Suppressor macrophage treated with lipopolysaccharide for 1 hour (primary cell): ENCODE results near the gene TRPV5.
"Not testable (repeated sequence)": the region's sequence is repeated elsewhere in the genome, so short reads cannot be mapped to it uniquely, and the experiment has no call there.

ENCODE experiments used
- DNase-seq, 3 donors: peaks; one replicate each; pipeline ENCODE4 v3.0.0-alpha.2; 2020 to 2022

TRPV5 gene

DNA sequence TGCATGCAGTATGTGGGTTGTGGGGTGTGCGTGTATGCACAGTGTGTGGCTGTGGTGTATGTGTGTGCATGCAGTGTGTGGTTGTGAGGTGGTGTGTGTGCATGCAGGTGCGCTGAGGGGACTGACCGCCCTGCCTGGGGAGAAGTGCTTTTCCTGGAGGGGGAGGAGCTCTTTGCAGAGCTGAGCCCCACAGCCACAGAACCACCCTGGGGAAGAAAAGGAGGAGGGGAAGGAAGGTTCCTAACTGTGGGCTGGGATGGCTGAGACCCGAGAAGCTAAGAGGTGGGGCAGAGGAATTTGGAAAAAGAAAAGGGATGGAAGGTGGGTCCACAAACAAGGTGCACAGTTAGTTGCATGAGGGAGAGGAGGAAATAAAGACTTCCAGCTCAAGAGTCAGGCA is at the start of gene TRPV5:
Gene TRPV5 (minus strand): TSS at position 123 of the 400 bp plus-strand sequence. CDS start 287 bp downstream, outside the sequence.
- no peak for DNase-seq

DNA sequence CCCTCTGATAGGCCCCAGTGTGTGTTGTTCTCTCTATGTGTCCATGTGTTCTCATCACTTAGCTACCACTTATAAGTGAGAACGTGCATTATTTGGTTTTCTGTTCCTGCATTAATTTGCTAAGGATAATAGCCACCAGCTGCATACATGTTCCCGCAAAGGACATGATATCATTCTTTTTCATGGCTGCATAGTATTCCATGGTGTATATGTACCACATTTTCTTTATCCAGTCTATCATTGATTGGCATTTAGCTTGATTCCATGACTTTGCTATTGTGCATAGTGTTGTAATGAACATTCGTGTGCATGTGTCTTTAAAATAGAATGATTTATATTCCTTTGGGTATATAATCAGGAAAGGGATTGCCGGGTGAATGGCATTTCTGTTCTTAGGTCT is 44.9 kb upstream of the TRPV5 start:
- DNase-seq, result not testable (repeated sequence)

DNA sequence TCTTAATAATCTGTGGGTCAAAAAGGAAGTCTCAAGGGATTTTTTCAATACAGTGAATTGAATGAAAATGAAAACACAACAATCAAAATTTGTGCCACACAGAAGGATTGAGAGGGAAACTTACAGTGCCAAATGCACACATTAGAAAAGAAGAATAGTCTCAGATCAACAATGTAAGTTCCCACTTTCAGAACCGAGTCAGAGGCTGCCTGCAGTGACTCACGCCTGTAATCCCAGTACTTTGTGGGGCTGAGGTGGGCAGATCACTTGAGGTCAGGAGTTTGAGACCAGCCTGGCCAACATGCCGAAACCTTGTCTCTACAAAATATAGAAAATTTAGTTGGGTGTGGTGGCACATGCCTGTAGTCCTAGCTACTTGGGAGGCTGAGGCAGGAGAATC is 41.1 kb upstream of the TRPV5 start:
- peak; percentile 42 to 53 (median 49) for DNase-seq

DNA sequence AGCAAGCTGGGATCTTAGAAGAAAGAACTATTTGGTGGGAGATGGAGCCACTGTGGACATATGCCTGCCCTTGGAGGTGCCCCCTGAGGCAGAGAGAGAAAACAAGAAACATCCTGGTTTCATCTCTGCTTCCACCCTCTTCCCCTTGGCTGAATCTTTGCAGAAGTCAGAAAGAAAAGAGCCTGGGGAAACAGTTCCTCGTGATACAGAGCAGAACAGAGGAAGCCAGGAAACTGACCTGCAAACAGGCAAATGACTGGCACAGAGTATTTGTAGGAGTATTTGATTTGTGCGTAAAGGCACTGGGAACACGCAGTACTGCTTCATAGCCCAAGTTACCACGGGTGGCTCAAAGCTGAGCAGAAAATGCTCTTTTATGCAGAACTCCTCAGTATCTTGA is 35.6 kb upstream of the TRPV5 start:
- peak; percentile 38 to 45 (median 42) for DNase-seq

DNA sequence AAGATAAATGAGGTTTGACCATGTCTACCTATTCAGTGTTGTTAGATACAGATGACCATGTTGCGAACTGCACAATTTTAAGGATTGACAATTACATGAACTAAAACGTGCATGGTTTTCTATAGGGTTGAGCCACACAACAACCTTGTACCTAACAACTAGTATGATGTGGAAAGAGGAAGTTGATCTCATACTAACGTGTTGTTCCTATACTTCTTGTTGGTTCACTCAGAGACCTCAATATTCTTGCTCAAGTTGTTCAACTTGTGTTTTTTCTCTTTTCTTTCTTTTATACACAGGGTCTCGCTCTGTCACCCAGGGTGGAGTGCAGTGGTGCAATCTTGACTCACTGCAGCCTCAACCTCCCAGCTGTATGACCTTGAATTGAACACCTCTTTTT is 34.7 kb upstream of the TRPV5 start:
- DNase-seq, result peak in 1 of 3 donors; percentile 29

DNA sequence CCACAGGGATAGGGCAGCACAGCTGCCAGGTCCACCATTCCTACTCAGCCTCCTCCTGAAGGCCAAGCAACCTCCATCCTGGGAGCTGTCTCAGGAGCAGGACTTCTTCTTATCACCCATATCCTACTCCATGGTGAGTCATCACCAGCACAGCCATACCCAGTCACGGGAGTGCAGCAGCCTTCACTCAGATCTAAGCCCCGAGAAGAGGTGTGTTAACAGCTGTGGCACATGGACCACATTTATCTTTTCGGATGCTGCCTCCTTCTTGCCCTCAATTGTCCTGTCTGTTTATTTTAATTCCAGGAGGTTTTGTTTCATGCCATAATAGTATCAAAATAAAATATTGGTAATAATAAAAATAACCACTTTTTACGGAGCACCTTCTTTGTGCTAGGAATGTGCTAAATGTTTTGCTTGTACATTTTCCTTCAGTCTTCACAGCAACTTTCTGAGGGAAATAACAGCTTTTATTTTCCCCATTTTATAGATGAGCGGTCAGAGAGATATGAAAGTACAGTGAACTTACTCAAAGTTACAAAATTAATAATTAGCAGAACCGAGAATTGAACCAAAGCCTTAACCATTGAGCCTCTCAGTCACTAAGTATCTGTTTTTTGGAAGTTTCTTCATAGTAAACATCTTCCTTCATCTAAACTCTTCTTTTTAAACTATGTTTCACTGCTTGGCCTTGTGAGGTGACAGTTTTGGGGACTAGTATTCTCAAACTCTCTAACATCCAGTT is 31.1 kb upstream of the TRPV5 start:
- DNase-seq, result peak in 2 of 3 donors; percentile 16 to 22

DNA sequence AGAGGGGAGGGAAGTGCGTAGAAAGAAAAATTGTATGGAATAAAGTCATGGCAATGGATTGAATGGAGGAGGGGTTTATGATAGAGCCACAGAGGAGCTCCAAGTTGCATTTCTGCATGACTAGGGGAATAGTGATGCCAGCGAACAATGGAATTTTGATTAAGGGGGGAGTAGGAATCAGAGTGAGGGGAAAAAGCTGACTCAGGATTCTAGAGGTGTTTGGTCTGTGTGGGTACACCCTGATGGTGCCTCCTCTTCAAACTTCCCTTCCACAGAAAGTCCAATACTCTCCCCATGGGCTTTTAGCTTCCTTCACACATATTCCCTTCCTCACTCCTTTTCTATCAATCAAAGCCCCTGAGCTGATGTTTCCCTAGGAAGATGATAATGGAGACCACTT is 30.4 kb upstream of the TRPV5 start:
- DNase-seq, result no peak

DNA sequence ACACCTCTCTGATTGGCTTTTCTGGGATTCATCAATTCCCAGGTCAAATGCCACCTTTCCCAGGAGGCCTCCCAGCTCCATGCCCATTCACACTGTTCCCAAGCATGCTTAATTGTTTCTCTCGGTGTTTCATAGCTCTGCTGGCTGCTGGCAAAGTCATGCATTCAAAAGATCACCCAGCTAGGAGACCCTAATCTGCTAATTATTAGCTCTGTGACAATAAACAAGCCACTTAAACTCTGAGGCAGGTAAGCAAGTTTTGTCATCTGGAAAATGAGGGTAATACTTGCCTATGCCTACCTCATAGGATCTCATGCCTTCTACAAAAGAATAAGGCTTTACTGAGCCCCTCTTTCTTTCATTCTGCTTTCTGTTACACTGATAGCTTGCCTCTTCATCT is 29.4 kb upstream of the TRPV5 start:
- no peak for DNase-seq

DNA sequence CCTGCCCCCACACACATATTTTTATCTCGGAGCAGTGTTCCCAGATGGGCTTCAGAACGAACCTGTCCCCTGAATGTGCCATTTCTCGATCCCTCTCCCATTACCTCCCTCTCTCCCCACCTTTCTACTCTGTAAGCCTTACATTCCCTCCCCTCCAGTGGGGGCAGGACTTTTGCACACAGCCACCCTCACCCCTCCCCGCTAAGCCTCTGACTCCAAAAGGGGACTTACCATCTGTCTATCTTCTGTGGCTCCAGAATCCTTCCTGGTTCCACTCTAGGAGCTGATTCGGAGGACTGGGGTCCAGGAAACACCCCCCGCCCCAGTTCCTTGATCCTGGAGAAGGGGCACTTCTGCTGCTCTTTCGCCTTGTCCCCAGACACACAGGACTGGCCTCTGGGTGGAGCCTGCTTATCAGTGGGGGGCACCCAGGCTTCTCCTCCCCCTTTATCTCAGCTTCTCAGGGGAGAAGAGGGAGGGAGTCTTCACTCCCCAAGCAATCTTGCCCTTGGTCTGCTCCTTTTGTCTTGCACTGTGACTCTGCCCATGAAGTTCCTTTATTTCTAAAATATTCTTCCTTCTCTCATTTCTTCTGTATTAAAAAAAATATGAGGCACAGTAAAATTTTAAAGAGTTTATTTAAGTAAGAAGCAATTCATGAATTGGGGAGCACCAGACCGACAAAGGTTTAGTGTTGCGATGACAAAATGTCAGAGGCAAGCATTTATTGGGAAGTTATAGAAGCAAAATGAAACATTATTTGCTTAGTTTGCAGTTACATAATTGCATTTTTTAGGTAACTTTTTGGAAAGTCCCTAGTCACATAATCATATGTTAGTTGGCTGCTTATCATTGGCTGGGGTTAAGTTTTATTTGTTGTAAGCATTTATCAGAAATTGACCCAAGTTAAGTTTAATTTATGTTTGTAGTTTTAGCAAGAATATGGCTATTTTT is 28.7 kb upstream of the TRPV5 start, which contains the start of gene KEL:
Gene KEL (minus strand): TSS at position 391 of the 954 bp plus-strand sequence. CDS start 157 bp downstream, at position 234.
- DNase-seq, result peak; percentile 18 to 58 (median 48)

DNA sequence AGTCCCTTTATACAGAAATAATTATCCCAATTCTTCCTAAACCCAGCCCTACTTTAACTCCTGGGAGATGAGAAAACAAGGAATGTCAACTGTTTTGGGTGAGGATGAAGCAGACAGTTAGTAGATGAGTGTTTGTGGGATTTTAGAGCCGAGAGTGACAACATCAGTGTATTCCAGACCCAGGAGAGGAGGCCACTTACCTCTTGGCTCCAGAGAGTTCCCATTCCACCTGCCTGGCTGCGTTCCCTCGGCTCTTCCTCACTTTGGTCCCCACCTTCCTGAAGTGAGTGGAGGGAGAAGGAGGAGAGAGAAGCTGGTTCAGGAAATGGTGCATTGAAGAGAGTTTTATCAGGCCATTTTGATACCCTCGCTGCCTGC is 28.0 kb upstream of the TRPV5 start:
- DNase-seq, result no peak

DNA sequence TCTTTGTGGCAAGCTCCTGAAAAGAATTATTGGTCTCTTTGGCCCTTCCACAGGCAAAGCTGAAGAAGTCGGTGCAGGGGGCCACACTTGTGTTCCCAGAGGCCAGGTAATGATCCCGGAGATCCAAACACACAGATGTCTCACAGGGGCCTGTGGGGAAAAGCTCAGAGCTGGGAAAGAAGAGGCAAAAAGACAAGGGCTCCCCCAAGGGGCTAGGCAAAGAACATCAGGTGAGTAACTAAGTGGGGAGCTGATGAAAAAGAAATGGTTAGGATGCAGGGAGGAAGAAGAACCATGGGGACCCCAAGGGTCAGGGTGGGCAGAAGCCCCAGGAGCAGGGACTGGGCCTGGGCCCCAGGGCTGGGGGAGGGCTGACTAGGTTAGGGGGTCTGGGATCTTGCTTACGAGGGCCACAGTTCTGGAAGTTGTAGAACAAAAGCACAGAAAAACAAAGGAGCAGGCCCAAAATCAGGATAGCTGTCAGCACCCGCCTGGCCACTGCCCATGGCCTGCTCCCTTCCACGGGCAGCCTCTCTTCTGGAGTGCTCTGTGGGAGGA is 27.5 kb upstream of the TRPV5 start:
- DNase-seq, result peak; percentile 23 to 36 (median 36)

DNA sequence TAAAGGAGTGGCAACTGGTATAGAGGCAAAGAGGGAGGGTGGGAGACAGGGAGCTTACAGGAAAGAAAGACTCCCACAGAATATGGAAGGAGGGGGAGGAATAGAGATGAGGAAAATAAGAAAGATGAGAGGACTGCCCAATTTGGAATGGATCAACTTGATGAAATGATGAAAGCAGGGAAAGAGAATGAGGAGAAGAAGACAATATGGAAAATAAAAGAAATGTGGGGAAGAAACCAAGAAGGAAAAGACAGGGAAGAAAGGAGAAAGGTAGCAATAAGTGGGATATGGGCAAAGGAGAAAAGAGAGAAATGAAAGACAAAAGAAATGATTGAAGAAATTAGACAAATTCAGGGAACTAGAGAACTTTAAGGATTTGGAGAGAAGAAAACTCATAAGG is 25.7 kb upstream of the TRPV5 start:
- no peak for DNase-seq

DNA sequence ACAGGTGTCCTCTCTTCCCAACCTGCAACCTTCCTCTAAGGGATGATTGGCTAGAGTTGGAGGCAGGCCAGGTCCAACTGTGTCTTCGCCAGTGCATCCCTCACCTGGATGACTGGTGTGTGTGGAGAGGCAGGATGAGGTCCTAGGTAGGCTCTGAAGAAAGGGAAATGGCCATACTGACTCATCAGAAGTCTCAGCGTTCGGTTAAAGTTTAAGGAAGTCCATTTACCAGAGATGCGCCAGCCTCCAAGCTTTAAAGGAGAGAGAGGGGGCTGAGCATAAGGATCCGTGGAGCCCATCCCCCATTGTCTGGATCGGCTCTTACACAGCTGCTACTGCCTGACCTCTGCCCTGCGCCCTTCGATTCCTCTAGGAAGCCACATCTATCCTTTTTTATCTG is 24.2 kb upstream of the TRPV5 start:
- peak in 2 of 3 donors; percentile 21 to 34 for DNase-seq

DNA sequence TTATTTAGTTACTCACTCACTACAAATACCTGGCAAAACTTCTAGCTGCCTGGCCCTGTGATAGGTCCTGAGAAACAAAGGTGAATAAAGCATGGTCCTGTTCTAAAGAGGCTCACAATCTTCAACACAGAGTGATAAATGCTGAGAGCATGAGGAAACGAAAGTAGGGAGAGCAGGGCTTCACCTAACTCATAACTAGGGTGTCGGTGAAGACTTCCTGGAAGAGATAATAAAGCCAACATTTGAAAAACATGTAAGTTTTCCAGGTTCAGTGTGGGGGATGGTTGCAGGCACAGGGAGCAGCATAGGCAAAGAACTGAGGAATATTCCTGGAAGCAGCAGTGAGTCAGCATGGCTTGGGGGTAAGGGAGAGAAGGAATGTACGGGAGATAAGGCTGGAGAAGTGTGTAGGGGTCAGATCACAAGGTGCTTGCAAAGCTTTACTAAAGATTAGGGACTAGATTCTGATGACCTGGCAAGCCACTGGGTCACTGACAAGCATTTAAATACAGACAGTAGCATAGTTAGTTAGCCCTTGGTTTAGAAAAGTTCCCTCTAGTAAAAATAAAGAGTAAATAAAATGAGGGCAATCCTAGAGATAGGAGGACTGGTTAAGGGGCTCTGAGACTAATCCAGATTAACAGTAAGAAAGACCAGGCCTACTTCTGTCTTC is 23.5 kb upstream of the TRPV5 start:
- DNase-seq, result no peak

DNA sequence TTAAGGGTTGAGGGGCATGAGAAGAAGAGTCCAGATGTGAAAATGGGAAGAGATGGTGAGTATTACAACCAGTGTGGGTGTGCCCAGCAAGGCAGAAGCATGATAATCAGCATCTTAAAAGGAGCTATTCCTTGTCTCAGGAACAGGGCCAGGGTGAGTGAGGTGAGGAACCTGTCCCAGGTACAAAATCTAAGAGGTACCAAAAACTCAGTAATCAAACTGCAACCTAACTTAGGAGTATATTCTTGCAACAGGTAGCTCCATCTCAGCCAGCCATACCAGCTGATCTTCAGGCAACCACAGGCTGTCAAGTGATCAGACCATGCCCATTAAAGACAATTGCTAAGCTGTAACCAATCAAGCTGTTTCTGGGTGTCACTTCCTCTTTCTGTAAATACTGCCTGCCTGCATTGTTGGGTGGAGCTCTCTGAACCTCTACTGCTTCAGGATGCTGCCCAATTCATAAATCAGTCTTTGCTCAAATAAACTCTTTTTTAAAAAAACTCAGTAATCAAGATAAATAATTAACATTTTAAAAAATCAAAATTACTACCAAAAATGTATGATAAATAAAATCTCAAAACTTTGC is 21.2 kb upstream of the TRPV5 start:
- DNase-seq, result no peak

DNA sequence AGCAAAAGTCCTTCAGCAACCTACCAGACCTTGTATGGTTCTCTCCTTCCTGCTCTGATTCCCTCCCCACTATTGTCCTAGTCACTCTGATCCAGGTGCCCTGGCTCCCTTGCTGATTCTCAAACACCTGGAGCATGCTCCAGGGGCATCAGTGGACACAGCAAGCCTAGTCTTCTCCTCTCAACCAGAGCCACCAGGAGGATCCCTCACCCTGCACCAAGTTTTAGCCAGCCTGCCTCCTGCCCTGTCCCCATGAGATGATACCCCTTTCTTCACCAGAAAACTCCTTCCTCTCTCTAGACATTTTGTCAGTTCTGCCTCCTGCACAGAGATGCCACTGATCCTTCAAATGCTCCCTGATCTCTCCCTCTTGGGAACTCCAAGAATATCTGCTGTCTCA is 16.7 kb upstream of the TRPV5 start:
- DNase-seq, result no peak

DNA sequence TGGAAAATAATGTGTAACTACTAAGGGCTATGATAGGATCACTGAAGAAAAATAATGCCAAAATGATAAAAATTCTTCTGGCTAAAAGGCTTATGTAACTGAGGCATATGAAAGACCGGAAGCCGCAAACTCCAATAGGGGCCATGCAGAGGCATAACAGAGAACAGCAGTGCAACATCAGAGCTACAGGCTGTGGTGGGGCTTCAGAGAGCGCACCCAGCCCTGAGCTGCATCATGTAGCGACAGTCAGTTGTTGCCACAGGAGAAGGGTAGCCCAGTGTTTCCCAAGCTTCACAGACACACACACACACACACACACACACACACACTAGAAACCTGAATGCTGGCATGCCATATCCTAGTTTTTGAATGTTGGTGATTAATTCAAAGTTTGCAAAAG is 15.1 kb upstream of the TRPV5 start:
- no peak for DNase-seq

DNA sequence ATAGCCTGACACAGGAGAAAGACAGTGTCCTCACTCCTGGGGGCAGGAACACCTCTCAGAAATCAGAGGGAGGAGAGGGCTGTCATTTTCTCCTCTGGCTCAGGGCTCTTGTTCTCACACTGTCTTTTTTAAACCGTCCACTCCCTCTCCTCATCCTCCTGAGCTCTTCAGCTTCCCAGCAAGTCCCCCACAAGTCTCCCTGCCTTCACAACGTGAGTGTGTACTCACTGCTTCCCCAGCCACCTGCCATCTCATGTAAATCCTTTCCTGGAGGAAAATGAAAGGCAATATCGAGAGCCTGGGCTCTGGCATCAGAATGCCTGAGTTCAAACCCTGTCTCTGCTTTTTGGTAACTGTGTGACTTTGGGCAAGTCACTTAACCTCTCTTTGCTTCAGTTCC is 11.5 kb upstream of the TRPV5 start:
- no peak for DNase-seq

DNA sequence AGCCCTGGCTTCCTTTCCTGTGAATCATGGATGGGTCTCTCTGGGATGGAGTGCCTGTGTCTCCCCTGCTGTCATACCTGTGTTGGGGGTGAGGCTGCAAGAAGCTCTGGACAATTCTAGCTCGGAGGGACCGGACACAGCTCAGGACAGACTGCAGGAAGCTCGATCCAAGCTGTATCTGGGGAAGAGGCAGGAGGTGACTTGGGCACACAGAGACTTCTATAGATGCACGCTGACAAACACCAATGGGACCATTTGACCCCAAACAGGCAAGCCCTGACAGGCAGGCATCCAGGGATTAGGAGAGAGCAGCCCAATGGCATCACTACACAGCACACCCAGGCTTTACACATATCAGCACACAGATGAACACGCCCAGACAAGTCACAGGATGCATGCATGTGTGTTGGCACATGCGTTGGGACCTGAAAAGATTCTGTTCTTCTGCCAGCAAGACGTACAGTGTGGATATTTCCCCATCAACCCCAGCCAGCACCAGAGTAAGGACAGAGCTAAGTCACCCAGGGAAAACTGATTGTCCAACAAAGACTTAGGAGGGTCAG is 10.2 kb upstream of the TRPV5 start:
- DNase-seq, result no peak

DNA sequence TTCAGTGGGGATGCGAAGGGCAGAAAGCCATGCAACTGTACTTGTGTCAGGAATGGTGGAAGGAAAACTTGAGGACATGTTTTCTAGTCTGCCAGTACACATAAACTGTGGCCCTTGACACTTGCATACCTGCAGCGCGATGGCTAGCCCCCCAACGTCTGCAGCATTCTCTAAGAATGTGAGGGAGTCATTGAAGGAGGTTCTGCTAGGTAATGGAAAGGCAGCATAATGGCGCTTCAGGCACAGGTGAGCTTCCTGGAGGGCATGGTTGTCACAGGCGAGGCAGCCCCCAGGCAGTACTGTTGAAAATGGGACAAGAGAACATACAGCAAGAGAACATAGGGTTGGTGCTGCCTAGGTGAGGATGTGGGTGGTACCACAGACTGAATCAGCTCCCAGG is 9.2 kb upstream of the TRPV5 start:
- DNase-seq, result no peak

DNA sequence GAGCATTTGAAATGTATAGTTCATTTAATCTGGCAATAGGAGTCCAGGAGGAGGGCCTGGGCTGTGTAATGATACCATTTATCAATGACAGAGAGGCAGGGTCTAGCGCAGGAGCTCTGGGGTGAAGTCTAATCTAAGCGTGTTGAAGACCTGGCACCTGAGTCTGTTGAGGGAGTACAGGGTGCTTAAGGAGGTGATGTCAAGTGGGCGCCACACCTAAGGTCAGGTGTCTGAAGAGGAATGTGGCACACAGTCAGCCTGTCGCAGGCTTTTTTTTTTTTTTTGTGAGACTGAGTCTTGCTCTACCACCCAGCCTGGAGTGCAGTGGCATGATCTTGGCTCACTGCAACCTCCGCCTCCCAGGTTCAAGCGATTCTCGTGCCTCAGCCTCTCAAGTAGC is 8.0 kb upstream of the TRPV5 start:
- DNase-seq, result no peak

DNA sequence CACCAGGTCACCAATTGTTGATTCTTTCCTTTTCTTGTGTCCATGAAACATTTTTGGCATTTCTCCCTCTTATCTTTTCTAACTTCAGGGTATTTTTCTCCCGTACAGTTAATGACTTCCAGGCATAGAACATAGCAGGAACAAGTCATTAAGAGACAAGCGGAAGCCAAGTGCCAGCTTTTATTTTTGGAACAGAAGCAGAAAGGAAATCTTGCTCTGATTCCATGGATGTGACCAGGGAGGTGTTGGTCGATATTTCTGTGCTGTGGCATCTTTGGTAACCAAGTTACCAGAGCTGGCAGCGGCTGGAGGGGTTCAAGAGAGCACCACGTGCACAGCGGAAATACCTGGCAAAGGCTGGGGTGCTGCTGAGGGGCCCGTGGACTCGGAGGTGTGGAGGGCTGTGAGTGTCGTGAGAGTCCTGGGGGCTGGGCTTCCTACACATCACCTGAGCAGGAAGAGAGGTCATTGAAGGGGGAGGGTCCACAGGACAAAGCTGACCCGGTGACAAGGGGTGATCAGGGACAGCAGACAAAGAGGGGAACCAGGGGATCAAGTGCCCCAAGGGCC is 7.5 kb upstream of the TRPV5 start:
- DNase-seq, result no peak
